HepG2 (cell line): ENCODE data around the gene FAM117A. TPM values are rescaled to one million over a fixed set of nuclear protein-coding genes. Genes with fewer than 3 reads are reported as not detected.

Source experiments
- ARID3A ChIP-seq: IDR thresholded peaks from 2 replicates; pipeline ENCODE4 v1.6.1; 2012; ENCODE audit warnings: low read depth, low read length, improper control_type of control experiment
- BORCS8-MEF2B ChIP-seq: sonication (generic); formaldehyde crosslinking; IDR thresholded peaks from 2 replicates; pipeline ENCODE4 v1.8.0; 2022; ENCODE audit warnings: mild to moderate bottlenecking, missing genetic modification reagents
- FOXP4 ChIP-seq: sonication (generic); formaldehyde crosslinking; IDR thresholded peaks from 2 replicates; pipeline ENCODE4 v1.4.0; 2020; ENCODE audit warnings: missing genetic modification reagents
- KDM2A ChIP-seq: sonication (generic); formaldehyde crosslinking; IDR thresholded peaks from 2 replicates; pipeline ENCODE4 v1.4.0; 2020; ENCODE audit warnings: low read depth, missing genetic modification reagents, borderline replicate concordance
- PHF8 ChIP-seq: sonication (generic); formaldehyde crosslinking; IDR thresholded peaks from 2 replicates; pipeline ENCODE4 v1.5.0; 2020; ENCODE audit warnings: missing genetic modification reagents
- ZBTB14 ChIP-seq: sonication (generic); formaldehyde crosslinking; IDR thresholded peaks from 2 replicates; pipeline ENCODE4 v1.4.0; 2020; ENCODE audit warnings: missing genetic modification reagents
- ZNF367 ChIP-seq: sonication (generic); formaldehyde crosslinking; IDR thresholded peaks from 2 replicates; pipeline ENCODE4 v1.4.0; 2020; ENCODE audit warnings: missing genetic modification reagents, borderline replicate concordance
- ZNF510 ChIP-seq: sonication (generic); formaldehyde crosslinking; IDR thresholded peaks from 2 replicates; pipeline ENCODE4 v1.4.0; 2020; ENCODE audit warnings: low read depth, mild to moderate bottlenecking, missing genetic modification reagents
- ZNF552 ChIP-seq: sonication (generic); formaldehyde crosslinking; IDR thresholded peaks from 2 replicates; pipeline ENCODE4 v1.9.0; 2022; ENCODE audit warnings: missing genetic modification reagents, mild to moderate bottlenecking, borderline replicate concordance
- ZNF557 ChIP-seq: sonication (generic); formaldehyde crosslinking; IDR thresholded peaks from 2 replicates; pipeline ENCODE4 v1.4.0; 2020; ENCODE audit warnings: missing genetic modification reagents
- ZNF652 ChIP-seq: IDR thresholded peaks from 2 replicates; pipeline ENCODE4 v1.6.1; 2016; ENCODE audit warnings: low read depth, borderline replicate concordance
- ZNF766 ChIP-seq: sonication (generic); formaldehyde crosslinking; IDR thresholded peaks from 2 replicates; pipeline ENCODE4 v1.5.0; 2020; ENCODE audit warnings: missing genetic modification reagents, borderline replicate concordance
- ZNF776 ChIP-seq: sonication (generic); formaldehyde crosslinking; IDR thresholded peaks from 2 replicates; pipeline ENCODE4 v1.4.0; 2020; ENCODE audit warnings: mild to moderate bottlenecking, missing genetic modification reagents
- ZNF841 ChIP-seq: sonication (generic); formaldehyde crosslinking; IDR thresholded peaks from 2 replicates; pipeline ENCODE4 v1.8.1; 2023; ENCODE audit warnings: missing genetic modification reagents, borderline replicate concordance
- ZSCAN21 ChIP-seq: sonication (generic); formaldehyde crosslinking; IDR thresholded peaks from 2 replicates; pipeline ENCODE4 v1.8.0; 2022; ENCODE audit warnings: mild to moderate bottlenecking, missing genetic modification reagents, moderate library complexity, borderline replicate concordance
- polyA plus RNA-seq, 8 experiments: library from polyadenylated mRNA; depleted of rRNA in 3 of 8; stranded (reverse) in 7 of 8; unstranded in 1 of 8; fragments of >200 nt; fragmentation: Illumina TruSeq in 4 of 8; extraction: Trizol in 4 of 8; gene quantifications; 2 replicates each; pipeline versions ENCODE4 v1.2.1 to v1.2.3, GENCODE V29; 2011 to 2016; ENCODE audit warnings: low read depth in 4 of 8, missing spikeins in 1 of 8, mixed read lengths in 1 of 8; ENCODE audit not compliant: insufficient read depth in 1 of 8
- total RNA-seq, 5 experiments: library from RNA; depleted of rRNA; stranded (reverse); fragments of >200 nt; fragmentation: Illumina TruSeq; extraction: Trizol; gene quantifications; 2 replicates each; pipeline ENCODE4 v1.2.3, GENCODE V29; 2016; ENCODE audit warnings: low read depth in 1 of 5
- TF ChIP-seq, protein P1 (sequence below): sonication (generic); formaldehyde crosslinking; IDR thresholded peaks from 2 replicates; pipeline ENCODE4 v1.4.0; 2020; ENCODE audit warnings: mild to moderate bottlenecking, missing genetic modification reagents
- TF ChIP-seq, protein P2 (sequence below): sonication (generic); formaldehyde crosslinking; IDR thresholded peaks from 2 replicates; pipeline ENCODE4 v1.5.0; 2020; ENCODE audit warnings: missing genetic modification reagents
- TF ChIP-seq, protein P3 (sequence below): sonication (generic); formaldehyde crosslinking; conservative IDR thresholded peaks from 2 replicates; pipeline ENCODE4 v1.8.0; 2022; ENCODE audit warnings: mild to moderate bottlenecking, moderate library complexity, missing genetic modification reagents
- TF ChIP-seq, protein P4 (sequence below): sonication (generic); formaldehyde crosslinking; IDR thresholded peaks from 2 replicates; pipeline ENCODE4 v1.9.0; 2021; ENCODE audit warnings: missing genetic modification reagents, mild to moderate bottlenecking, borderline replicate concordance

FAM117A gene
- total and polyA plus RNA-seq, 2 of the 13 experiments (the other 11 are each of a cell fraction or from before 2014, with no cell fraction given) = 12.1 to 19.8 TPM

- TF ChIP-seq FOXP4 (CRISPR knock-in tag) (no peak), ZNF510 (no peak), ARID3A (no peak), ZNF841 (CRISPR knock-in tag) (no peak), KDM2A (0 out of 2 replicates have a peak, but pooled peaks have one; percentile 4), ZBTB14 (CRISPR knock-in tag) (no peak; the same call in 1 of the 2 replicates), ZNF652 (CRISPR knock-in tag) (no peak), ZNF766 (no peak), ZNF552 (CRISPR knock-in tag) (no peak), BORCS8-MEF2B (CRISPR knock-in tag) (no peak; the same call in 1 of the 2 replicates), ZNF367 (CRISPR knock-in tag) (no peak), ZNF557 (CRISPR knock-in tag) (no peak), PHF8 (CRISPR knock-in tag) (no peak), ZNF776 (CRISPR knock-in tag) (no peak), ZSCAN21 (CRISPR knock-in tag) (no peak)
- TF ChIP-seq, protein P1, sequence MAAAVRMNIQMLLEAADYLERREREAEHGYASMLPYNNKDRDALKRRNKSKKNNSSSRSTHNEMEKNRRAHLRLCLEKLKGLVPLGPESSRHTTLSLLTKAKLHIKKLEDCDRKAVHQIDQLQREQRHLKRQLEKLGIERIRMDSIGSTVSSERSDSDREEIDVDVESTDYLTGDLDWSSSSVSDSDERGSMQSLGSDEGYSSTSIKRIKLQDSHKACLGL (CRISPR knock-in tag) = peak; percentile 2; the same call in 1 of the 2 replicates
- TF ChIP-seq, protein P2, sequence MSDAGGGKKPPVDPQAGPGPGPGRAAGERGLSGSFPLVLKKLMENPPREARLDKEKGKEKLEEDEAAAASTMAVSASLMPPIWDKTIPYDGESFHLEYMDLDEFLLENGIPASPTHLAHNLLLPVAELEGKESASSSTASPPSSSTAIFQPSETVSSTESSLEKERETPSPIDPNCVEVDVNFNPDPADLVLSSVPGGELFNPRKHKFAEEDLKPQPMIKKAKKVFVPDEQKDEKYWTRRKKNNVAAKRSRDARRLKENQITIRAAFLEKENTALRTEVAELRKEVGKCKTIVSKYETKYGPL (CRISPR knock-in tag) = no peak
- TF ChIP-seq, protein P3, sequence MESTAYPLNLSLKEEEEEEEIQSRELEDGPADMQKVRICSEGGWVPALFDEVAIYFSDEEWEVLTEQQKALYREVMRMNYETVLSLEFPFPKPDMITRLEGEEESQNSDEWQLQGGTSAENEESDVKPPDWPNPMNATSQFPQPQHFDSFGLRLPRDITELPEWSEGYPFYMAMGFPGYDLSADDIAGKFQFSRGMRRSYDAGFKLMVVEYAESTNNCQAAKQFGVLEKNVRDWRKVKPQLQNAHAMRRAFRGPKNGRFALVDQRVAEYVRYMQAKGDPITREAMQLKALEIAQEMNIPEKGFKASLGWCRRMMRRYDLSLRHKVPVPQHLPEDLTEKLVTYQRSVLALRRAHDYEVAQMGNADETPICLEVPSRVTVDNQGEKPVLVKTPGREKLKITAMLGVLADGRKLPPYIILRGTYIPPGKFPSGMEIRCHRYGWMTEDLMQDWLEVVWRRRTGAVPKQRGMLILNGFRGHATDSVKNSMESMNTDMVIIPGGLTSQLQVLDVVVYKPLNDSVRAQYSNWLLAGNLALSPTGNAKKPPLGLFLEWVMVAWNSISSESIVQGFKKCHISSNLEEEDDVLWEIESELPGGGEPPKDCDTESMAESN (CRISPR knock-in tag) = no peak; the same call in 1 of the 2 replicates
- TF ChIP-seq, protein P4, sequence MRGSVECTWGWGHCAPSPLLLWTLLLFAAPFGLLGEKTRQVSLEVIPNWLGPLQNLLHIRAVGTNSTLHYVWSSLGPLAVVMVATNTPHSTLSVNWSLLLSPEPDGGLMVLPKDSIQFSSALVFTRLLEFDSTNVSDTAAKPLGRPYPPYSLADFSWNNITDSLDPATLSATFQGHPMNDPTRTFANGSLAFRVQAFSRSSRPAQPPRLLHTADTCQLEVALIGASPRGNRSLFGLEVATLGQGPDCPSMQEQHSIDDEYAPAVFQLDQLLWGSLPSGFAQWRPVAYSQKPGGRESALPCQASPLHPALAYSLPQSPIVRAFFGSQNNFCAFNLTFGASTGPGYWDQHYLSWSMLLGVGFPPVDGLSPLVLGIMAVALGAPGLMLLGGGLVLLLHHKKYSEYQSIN (CRISPR knock-in tag) = no peak
These were observed 86.6 kb downstream of the FAM117A start (continued) for GRCh38 chr17:49677134-49677932.
